Activated CD8-positive, alpha-beta memory T cell treated with anti-CD3 and anti-CD28 coated beads, Interleukin-2, amount 50 U/mL, for 48 hours (primary cell): Measurements from ENCODE around the gene ELAVL1.
"Not testable (repeated sequence)": the region's sequence is repeated elsewhere in the genome, so short reads cannot be mapped to it uniquely, and the experiment has no call there.

Source experiments
- DNase-seq: peaks from one replicate; pipeline ENCODE4 v3.0.0-alpha.2; 2020

ELAVL1 gene

GRCh38 chr19:7920519-7921301 is 84.7 kb downstream of the ELAVL1 start:
- peak; percentile 99 for DNase-seq

DNA sequence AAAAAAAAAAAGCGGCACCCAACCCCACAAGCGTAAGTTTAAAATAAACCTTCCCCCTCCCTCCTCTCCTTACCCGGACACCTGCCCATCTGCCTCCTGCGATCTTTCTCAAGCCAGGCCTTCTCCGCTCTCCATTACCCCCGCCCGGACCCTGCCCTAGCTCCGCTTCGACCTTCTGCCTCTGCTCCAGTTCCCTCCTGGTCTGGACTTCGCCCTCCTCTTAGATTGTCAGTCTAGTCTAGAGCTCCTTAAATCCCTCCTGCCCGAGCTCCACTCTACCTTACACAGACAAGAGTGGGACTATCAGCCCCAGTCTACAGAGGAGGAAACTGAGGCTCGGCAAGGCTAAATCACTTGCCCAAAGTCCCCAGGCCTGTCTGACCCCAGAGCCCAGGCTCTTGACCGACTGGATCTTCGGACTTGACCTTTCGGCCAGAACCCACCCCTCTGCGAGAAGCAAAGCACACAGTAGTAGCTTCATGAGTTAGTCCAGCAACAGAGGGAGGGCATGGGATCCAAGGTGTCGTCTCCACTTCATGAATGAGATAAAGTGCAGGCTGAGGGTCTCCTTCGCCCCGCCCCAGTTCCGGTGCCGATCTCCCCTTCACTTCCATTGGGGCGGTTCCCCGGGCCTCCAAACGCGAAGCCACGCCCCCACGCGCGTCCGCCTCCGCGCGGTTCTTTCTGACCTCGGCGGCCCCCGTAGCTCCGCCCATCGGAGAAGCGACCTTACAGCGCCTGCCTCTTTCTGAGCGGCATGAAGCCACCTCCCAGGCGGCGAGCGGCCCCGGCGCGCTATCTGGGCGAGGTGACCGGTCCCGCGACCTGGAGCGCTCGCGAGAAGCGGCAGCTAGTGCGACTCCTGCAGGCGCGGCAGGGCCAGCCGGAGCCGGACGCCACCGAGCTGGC is 85.6 kb downstream of the ELAVL1 start, which contains the start of gene SNAPC2:
Gene SNAPC2, plus strand, starts transcription at position 729 of the 909 bp plus-strand sequence. Its CDS starts 29 bp downstream, at position 758.
- peak; percentile 98 for DNase-seq

- DNase-seq, result no peak
Measured at GRCh38 chr19:7918615-7919421, 86.6 kb downstream of the ELAVL1 start.

DNA sequence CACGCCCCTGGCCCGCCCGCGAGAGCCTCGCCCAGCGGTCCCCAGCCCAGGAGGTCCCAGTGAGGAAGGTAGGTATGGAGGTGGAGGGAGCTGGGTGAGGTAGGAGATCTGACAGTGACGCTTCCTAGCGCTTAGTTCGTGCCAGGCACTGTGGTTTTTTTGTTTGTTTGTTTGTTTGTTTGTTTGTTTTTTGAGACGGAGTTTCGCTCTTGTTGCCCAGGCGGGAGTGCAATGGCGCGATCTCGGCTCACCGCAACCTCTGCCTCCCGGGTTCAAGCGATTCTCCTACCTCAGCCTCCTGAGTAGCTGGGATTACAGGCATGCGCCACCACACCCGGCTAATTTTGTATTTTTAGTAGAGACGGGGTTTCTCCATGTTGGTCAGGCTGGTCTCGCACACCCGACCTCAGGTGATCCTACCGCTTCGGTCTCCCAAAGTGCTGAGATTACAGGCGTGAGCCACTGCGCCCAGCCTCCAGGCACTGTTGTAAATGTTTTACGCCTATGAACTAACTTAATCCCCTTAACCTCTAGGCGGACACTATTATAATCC is 87.3 kb downstream of the ELAVL1 start:
- DNase-seq, result not testable (repeated sequence)

GRCh38 chr19:7917267-7918061 is 88.0 kb downstream of the ELAVL1 start:
- peak; percentile 78 for DNase-seq

DNA sequence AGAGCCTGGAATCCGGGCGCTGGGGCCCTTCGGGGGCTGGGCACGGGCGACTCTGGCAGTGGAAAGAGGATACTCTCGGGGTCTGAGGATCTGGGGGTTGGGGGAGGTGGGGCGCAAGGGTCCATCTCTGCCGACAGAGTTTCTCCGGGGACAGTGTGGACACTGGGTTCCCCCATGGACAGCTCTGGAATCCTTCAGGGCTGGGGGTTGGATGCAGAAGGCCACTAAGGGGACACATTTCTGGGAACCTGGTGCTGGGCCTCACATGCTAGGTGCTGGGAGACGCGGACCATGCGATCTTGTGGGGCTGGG is 88.5 kb downstream of the ELAVL1 start:
- DNase-seq, result no peak

- peak; percentile 85 for DNase-seq
Measured at GRCh38 chr19:7916103-7916954, 89.1 kb downstream of the ELAVL1 start.

- no peak for DNase-seq
Measured at GRCh38 chr19:7915250-7916102, 90.0 kb downstream of the ELAVL1 start.

- no peak for DNase-seq
Measured at GRCh38 chr19:7914598-7915045, 90.8 kb downstream of the ELAVL1 start, which contains the start of gene TGFBR3L. Gene TGFBR3L (plus strand): TSS chr19:7914830.

DNA sequence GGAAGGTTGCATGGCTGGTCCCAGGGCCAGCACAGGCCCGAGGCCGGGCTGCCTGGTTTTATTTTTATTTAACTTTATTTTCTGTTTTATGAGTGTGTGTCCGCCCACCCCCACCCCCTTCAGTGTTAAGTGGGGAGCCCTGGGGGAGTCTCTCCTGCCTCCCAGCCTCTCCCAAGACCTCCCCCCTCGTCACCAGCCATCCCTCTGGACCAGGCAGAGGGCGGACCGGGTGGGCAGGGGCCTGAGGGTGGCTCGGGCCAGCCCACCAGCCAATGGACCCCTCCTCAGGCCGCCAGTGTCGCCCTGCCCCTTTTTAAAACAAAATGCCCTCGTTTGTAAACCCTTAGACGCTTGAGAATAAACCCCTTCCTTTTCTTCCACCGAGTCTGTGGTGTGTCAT is 91.3 kb downstream of the ELAVL1 start:
- DNase-seq, result no peak

GRCh38 chr19:7913652-7914051 is 91.8 kb downstream of the ELAVL1 start:
- no peak for DNase-seq

DNA sequence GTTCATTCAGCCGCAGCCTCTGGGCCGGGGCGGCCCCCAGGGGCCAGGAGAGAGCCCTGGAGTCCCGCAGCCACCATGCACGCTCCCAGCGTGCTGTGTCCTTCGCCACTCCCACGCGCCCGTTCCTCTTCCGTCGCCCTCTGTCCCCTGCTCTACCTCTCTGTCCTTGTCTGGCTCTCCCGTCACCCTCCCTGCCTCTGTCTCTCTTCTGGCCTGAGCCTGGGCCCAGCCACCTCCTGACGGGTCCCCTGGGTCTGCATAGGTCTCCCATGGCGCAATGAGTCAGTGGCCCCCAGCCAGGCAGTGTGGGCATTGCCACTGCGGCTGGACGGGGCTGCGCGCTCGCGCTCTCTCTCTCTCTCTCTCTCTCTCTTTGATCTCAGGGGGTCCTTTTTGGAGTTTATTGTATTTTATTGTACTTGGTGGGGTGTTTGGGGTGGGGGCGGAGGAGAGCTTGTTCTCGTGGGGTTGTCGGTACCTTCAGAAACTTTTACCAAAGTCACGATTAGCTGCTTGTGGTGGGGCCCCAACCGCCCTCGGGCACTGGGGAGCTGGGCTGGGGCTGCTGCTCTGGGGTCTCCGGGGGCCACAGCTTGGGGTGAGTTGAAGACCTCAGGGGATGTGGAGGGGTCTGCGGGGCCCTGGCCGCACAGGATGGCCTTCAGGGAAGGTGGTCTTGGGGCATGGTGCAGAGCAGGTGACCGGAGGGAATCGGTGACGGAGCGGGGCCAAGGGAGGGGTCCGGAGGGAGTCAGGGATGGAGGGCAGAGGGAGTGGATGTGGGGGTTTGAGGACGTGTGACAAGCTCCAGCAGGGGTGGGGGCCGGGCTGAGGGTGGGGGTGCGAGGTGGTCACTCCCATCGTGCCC is 92.5 kb downstream of the ELAVL1 start:
- no peak for DNase-seq

GRCh38 chr19:7912144-7912696 is 93.2 kb downstream of the ELAVL1 start:
- no peak for DNase-seq

DNA sequence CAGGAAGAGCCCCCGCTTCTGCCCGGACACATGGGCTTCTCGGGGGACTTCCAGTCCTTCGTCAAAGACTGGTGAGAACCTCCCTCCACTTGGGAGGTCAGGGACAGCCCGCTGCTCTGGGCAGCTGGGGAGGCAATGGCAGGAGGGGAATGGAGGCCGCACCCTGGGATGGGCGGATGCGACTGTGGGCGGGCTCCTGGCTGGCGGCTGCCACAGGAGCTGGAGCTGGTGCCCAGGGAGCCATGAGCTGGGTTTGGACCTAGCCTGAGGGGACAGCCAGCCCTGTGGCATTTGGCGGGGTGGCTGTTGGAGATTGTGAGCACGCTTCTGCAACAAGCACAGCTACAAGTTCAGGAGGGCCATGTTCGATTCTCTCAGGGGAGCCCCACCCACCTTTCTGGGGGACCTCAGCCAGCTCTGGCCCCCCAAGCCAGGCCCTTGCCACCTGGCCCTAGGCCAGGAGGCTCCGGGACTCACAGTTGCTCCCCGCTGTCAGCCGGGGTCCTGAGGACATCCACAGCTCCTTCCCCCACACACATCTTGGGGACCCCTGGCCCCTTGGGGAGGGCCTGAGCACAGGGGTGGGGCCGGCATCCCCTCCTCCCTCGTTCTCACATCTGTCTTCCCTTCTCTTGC is 93.8 kb downstream of the ELAVL1 start:
- DNase-seq, result no peak

GRCh38 chr19:7910321-7911161 is 94.9 kb downstream of the ELAVL1 start:
- no peak for DNase-seq

DNA sequence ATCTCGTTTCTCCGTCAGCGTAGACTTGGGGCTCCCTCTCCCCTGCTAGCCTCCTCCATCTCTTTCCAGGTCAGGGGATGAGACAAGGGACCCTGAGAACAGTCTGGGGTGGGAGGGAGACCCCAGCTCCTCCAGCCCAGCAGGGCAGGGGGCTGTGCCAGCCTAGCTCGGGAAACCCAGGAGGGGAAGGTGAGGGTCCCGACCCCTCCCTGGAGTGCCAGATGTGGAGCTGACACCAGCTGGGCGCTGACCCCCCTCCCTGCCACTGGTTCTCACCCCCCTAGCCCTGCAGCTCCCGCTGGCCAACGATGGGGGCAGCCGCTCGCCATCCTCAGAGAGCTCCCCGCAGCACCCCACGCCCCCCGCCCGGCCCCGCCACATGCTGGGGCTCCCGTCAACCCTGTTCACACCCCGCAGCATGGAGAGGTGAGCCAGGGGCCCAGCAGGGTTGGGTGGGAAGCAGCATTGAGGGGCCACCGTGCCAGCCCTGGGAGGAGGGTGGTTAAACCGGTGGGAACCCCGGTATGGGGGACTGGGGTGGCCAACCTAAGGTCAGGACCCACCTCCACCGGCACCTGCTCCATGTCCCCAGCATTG is 95.9 kb downstream of the ELAVL1 start:
- DNase-seq, result no peak
